ENCODE measurements around the gene ELOVL2.

GRCh38 chr6:11042025-11042749 is 1.9 kb downstream of the ELOVL2 start:
- TF ChIP-seq CTCF (IDR thresholded peaks at IDR 0.05): no peak
- TF ChIP-seq POLR2A (IDR thresholded peaks at IDR 0.05): no peak
- no peak for TF ChIP-seq POLR2AphosphoS5 (IDR thresholded peaks at IDR 0.05; ENCODE audit: insufficient read depth in 1 of 2, low read depth in 1 of 2)

Data from vagina (tissue), 2 donors.